ENCODE measurements around the gene TCP11L1. TPM values are rescaled to one million over a fixed set of nuclear protein-coding genes. Genes with fewer than 3 reads are reported as not detected.
"Not testable (repeated sequence)": the region's sequence is repeated elsewhere in the genome, so short reads cannot be mapped to it uniquely, and the experiment has no call there.

The TCP11L1 gene
- total RNA-seq, 2 experiments from 2014 or later: 17.6 to 19.0 TPM

- CTCF ChIA-PET: no interaction called here
These were observed 54.8 kb downstream of the TCP11L1 start for GRCh38 chr11:33094157-33094556.

GRCh38 chr11:33103836-33104235 is 64.5 kb downstream of the TCP11L1 start:
- Mint-ChIP-seq H3K27me3 (no peaks in the 10 kb centered on the region), H3K36me3 (ENCODE audit: low read depth) (peaks cover 32% of the 10 kb centered on the region), H3K4me1 (no peaks in the 10 kb centered on the region), H3K4me3 (no peak overlapping the region), H3K9me3 (no peaks in the 10 kb centered on the region), H3K27ac (no peak overlapping the region)
- POLR2A ChIA-PET: no interaction called here
- DNase-seq: no peak
- CTCF ChIA-PET: interaction anchor here (0.6 kb wide), 1 partner anchor 534 kb away, joined by 4 read pairs; no protein-coding TSS in a partner anchor

More at GRCh38 chr11:33094157-33094556, 54.8 kb downstream of the TCP11L1 start:
- POLR2A ChIA-PET: no interaction called here
- no peaks in the 10 kb centered on the region for H3K9me3 Mint-ChIP-seq
- no peaks in the 10 kb centered on the region for H3K27me3 Mint-ChIP-seq
- H3K27ac Mint-ChIP-seq: no peak overlapping the region
- H3K4me3 Mint-ChIP-seq: no peak overlapping the region
- DNase-seq: no peak
- peaks cover 46% of the 10 kb centered on the region for H3K36me3 Mint-ChIP-seq (ENCODE audit: low read depth)
- no peaks in the 10 kb centered on the region for H3K4me1 Mint-ChIP-seq

GRCh38 chr11:33109294-33109895 is 70.0 kb downstream of the TCP11L1 start:
- peaks cover 11% of the 10 kb centered on the region for H3K36me3 Mint-ChIP-seq (ENCODE audit: low read depth)
- H3K4me3 Mint-ChIP-seq: no peak overlapping the region
- no peak for DNase-seq
- H3K4me1 Mint-ChIP-seq: no peaks in the 10 kb centered on the region
- POLR2A ChIA-PET: no interaction called here
- H3K27ac Mint-ChIP-seq: no peak overlapping the region
- H3K27me3 Mint-ChIP-seq: no peaks in the 10 kb centered on the region
- CTCF ChIA-PET: no interaction called here
- H3K9me3 Mint-ChIP-seq: no peaks in the 10 kb centered on the region

- CTCF ChIA-PET: interaction anchor here (0.8 kb wide), 1 partner anchor 45 kb away, joined by 3 read pairs; no protein-coding TSS in a partner anchor
These were observed 70.7 kb downstream of the TCP11L1 start for GRCh38 chr11:33110083-33110482.

GRCh38 chr11:33116535-33116934 is 77.2 kb downstream of the TCP11L1 start:
- no peaks in the 10 kb centered on the region for H3K27me3 Mint-ChIP-seq
- no peaks in the 10 kb centered on the region for H3K4me1 Mint-ChIP-seq
- no peaks in the 10 kb centered on the region for H3K9me3 Mint-ChIP-seq
- ChIA-PET CTCF (no interaction called here), POLR2A (no interaction called here)
- no peak for DNase-seq
- H3K27ac Mint-ChIP-seq: no peak overlapping the region
- no peak overlapping the region for H3K4me3 Mint-ChIP-seq
- no peaks in the 10 kb centered on the region for H3K36me3 Mint-ChIP-seq (ENCODE audit: low read depth)

More at GRCh38 chr11:33110083-33110482, 70.7 kb downstream of the TCP11L1 start:
- no peak for DNase-seq
- POLR2A ChIA-PET: no interaction called here
- H3K36me3 Mint-ChIP-seq (ENCODE audit: low read depth): peaks cover 11% of the 10 kb centered on the region
- no peaks in the 10 kb centered on the region for H3K27me3 Mint-ChIP-seq
- no peak overlapping the region for H3K27ac Mint-ChIP-seq
- H3K4me3 Mint-ChIP-seq: no peak overlapping the region
- no peaks in the 10 kb centered on the region for H3K9me3 Mint-ChIP-seq
- H3K4me1 Mint-ChIP-seq: no peaks in the 10 kb centered on the region

- H3K27me3 Mint-ChIP-seq; DNase-seq; H3K4me3 Mint-ChIP-seq; POLR2A ChIA-PET; H3K36me3 Mint-ChIP-seq (ENCODE audit: low read depth); H3K27ac Mint-ChIP-seq; H3K4me1 Mint-ChIP-seq; H3K9me3 Mint-ChIP-seq: not testable (repeated sequence)
- CTCF ChIA-PET: interaction anchor here (1.2 to 1.6 kb wide), 2 partner anchors 17 to 57 kb away, joined by 4 read pairs; no protein-coding TSS in a partner anchor
These were observed 83.3 kb downstream of the TCP11L1 start for GRCh38 chr11:33122696-33123095.

Other genes with a start within 250 kb of the TCP11L1 start
- not detected for gene CCDC73, start 244.9 kb upstream of the TCP11L1 start, total RNA-seq
- gene PRRG4, start 209.6 kb upstream of the TCP11L1 start, total RNA-seq: under 1 TPM; 0.50 to 0.53 TPM
- 10 to 100 TPM in 1 of 2 experiments, 1 to 10 TPM in 1; 9.8 to 11.2 TPM for gene QSER1, start 146.8 kb upstream of the TCP11L1 start, total RNA-seq
- gene DEPDC7, start 23.7 kb upstream of the TCP11L1 start, total RNA-seq: 1 to 10 TPM; 1.1 TPM
- 10 to 100 TPM; 26.5 to 30.2 TPM for gene CSTF3, start 121.9 kb downstream of the TCP11L1 start, total RNA-seq
- gene HIPK3, start 217.8 kb downstream of the TCP11L1 start, total RNA-seq: 10 to 100 TPM; 44.3 to 45.2 TPM